KMS-11 (cell line): ENCODE measurements around the gene THOC5.

Experiments
- H2AFZ ChIP-seq: fragments of 200-600 bp; sonication (generic); 2 replicates; pipeline ENCODE4 v1.6.1; 2016; ENCODE audit warnings: antibody characterized with exemption, mixed run types, low read depth
- H3K27ac ChIP-seq: fragments of 200-600 bp; sonication (generic); 2 replicates; pipeline ENCODE4 v1.6.1; 2016; ENCODE audit warnings: mild to moderate bottlenecking, mixed run types
- H3K27me3 ChIP-seq: fragments of 200-600 bp; sonication (generic); 2 replicates; pipeline ENCODE4 v1.6.1; 2017; ENCODE audit warnings: mild to moderate bottlenecking, low read depth, mixed run types, moderate library complexity; ENCODE audit not compliant: insufficient read depth
- H3K36me3 ChIP-seq: fragments of 200-600 bp; sonication (generic); 2 replicates; pipeline ENCODE4 v1.6.1; 2017; ENCODE audit warnings: mild to moderate bottlenecking, mixed run types; ENCODE audit not compliant: insufficient read depth
- H3K4me1 ChIP-seq: fragments of 200-600 bp; sonication (generic); 2 replicates; pipeline ENCODE4 v1.6.1; 2016; ENCODE audit warnings: mild to moderate bottlenecking, low read depth, mixed run types; ENCODE audit not compliant: poor library complexity, severe bottlenecking
- H3K4me2 ChIP-seq: fragments of 200-600 bp; sonication (generic); 2 replicates; pipeline ENCODE4 v1.7.0; 2016; ENCODE audit warnings: mild to moderate bottlenecking, mixed run types
- H3K4me3 ChIP-seq: fragments of 200-600 bp; sonication (generic); IDR thresholded peaks from 2 replicates; pipeline ENCODE4 v1.6.1; 2017; ENCODE audit warnings: low read depth, low read length, mixed read lengths; ENCODE audit not compliant: insufficient read depth
- H3K79me2 ChIP-seq: fragments of 200-600 bp; sonication (generic); 2 replicates; pipeline ENCODE4 v1.6.1; 2016; ENCODE audit warnings: low read depth, mixed run types; ENCODE audit not compliant: insufficient read depth
- H3K9ac ChIP-seq: fragments of 200-600 bp; sonication (generic); 2 replicates; pipeline ENCODE4 v1.6.1; 2016; ENCODE audit warnings: mild to moderate bottlenecking, mixed run types
- H4K20me1 ChIP-seq: fragments of 200-600 bp; sonication (generic); 2 replicates; pipeline ENCODE4 v1.6.1; 2016; ENCODE audit warnings: mild to moderate bottlenecking, mixed run types; ENCODE audit not compliant: insufficient read depth
- TF ChIP-seq, protein P1 (sequence below): fragments of 200-600 bp; sonication (generic); conservative IDR thresholded peaks from 2 replicates; pipeline ENCODE4 v1.6.1; 2017; ENCODE audit warnings: low read depth, mild to moderate bottlenecking, antibody characterized with exemption, low read length, moderate library complexity, mixed read lengths

Gene THOC5

GRCh38 chr22:29470159-29470855 lies 83.2 kb downstream of the THOC5 start:
- Histone ChIP-seq H3K27me3 (peaks cover 1% of the 10 kb centered on the region; the same call in 1 of the 2 replicates), H3K36me3 (no peaks in the 10 kb centered on the region), H3K4me3 (no peak overlapping the region), H4K20me1 (no peaks in the 10 kb centered on the region), H2AFZ (no peak overlapping the region), H3K79me2 (no peaks in the 10 kb centered on the region), H3K4me1 (no peaks in the 10 kb centered on the region), H3K27ac (no peak overlapping the region), H3K9ac (no peak overlapping the region), H3K4me2 (no peak overlapping the region)
- TF ChIP-seq, protein P1, sequence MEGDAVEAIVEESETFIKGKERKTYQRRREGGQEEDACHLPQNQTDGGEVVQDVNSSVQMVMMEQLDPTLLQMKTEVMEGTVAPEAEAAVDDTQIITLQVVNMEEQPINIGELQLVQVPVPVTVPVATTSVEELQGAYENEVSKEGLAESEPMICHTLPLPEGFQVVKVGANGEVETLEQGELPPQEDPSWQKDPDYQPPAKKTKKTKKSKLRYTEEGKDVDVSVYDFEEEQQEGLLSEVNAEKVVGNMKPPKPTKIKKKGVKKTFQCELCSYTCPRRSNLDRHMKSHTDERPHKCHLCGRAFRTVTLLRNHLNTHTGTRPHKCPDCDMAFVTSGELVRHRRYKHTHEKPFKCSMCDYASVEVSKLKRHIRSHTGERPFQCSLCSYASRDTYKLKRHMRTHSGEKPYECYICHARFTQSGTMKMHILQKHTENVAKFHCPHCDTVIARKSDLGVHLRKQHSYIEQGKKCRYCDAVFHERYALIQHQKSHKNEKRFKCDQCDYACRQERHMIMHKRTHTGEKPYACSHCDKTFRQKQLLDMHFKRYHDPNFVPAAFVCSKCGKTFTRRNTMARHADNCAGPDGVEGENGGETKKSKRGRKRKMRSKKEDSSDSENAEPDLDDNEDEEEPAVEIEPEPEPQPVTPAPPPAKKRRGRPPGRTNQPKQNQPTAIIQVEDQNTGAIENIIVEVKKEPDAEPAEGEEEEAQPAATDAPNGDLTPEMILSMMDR: peak; percentile 56; the same call in 1 of the 2 replicates

GRCh38 chr22:29469755-29470154 lies 83.8 kb downstream of the THOC5 start:
- H2AFZ ChIP-seq: no peak overlapping the region
- no peaks in the 10 kb centered on the region for H3K36me3 ChIP-seq
- H4K20me1 ChIP-seq: no peaks in the 10 kb centered on the region
- H3K9ac ChIP-seq: no peak overlapping the region
- no peaks in the 10 kb centered on the region for H3K79me2 ChIP-seq
- no peaks in the 10 kb centered on the region for H3K4me1 ChIP-seq
- H3K4me3 ChIP-seq: no peak overlapping the region
- no peaks in the 10 kb centered on the region; the same call in 1 of the 2 replicates for H3K27me3 ChIP-seq
- no peak overlapping the region for H3K4me2 ChIP-seq
- H3K27ac ChIP-seq: no peak overlapping the region
- TF ChIP-seq, protein P1: no peak

GRCh38 chr22:29464581-29464980 lies 89.0 kb downstream of the THOC5 start:
- Histone ChIP-seq H3K4me1 (no peaks in the 10 kb centered on the region), H3K9ac (no peak overlapping the region), H3K27ac (no peak overlapping the region), H2AFZ (no peak overlapping the region), H3K4me2 (no peak overlapping the region), H3K79me2 (no peaks in the 10 kb centered on the region), H3K27me3 (no peaks in the 10 kb centered on the region; the same call in 1 of the 2 replicates), H3K4me3 (no peak overlapping the region), H4K20me1 (no peaks in the 10 kb centered on the region), H3K36me3 (no peaks in the 10 kb centered on the region)
- TF ChIP-seq, protein P1: no peak

DNA sequence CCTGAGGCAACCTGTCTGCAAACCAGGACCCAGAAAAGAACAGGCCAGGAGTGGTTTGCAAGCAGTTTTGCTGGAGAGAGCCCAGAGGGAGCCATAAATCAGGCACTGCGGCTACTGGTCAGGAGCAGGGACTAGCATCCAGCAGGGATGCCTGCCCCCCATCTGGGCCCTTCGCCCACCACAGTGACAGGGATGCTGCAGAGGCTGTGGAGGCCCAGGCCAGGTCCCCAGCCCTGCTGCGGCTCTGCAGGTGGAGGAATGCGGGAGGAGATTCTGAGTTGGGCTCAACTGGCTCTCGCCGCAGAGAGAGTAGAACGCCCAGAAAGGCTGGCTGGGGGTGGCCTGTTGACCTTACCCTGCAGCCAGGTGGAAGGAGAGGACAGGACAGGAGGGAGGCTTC lies 89.9 kb downstream of the THOC5 start:
- Histone ChIP-seq H3K4me2 (no peak overlapping the region), H3K27ac (no peak overlapping the region), H2AFZ (no peak overlapping the region), H3K4me3 (no peak overlapping the region), H3K36me3 (no peaks in the 10 kb centered on the region), H3K9ac (no peak overlapping the region), H3K27me3 (no peaks in the 10 kb centered on the region; the same call in 1 of the 2 replicates), H3K4me1 (no peaks in the 10 kb centered on the region), H4K20me1 (no peaks in the 10 kb centered on the region), H3K79me2 (no peaks in the 10 kb centered on the region)
- TF ChIP-seq, protein P1: no peak
